H1 (cell line): ENCODE measurements around the gene CNIH1.

Experiments used
- CHD1 ChIP-seq: IDR thresholded peaks from 2 replicates; pipeline ENCODE4 v1.6.1; 2012; ENCODE audit warnings: low read depth, low read length, improper control_type of control experiment
- E2F6 ChIP-seq: IDR thresholded peaks from 2 replicates; pipeline ENCODE4 v1.6.1; 2012; ENCODE audit warnings: inconsistent platforms
- EZH2 ChIP-seq: fragments of 200-600 bp; sonication (generic); IDR thresholded peaks from 2 replicates; pipeline ENCODE4 v1.7.1; 2012; ENCODE audit warnings: low read depth, mild to moderate bottlenecking, moderate library complexity, low read length, inconsistent platforms; ENCODE audit not compliant: severe bottlenecking
- KDM1A ChIP-seq: fragments of 200-600, 300-600 bp; sonication (generic); IDR thresholded peaks from 2 replicates; pipeline ENCODE4 v1.7.1; 2016; ENCODE audit warnings: mild to moderate bottlenecking, low read length, borderline replicate concordance
- POLR2A ChIP-seq, 2 experiments: IDR thresholded peaks; 1 replicate in 1 of 2; 2 replicates in 1 of 2; pipeline ENCODE4 v1.6.1; 2011; ENCODE audit warnings: low read depth in 2 of 2, low read length in 2 of 2, mild to moderate bottlenecking in 2 of 2; ENCODE audit errors: control extremely low read depth in 1 of 2
- POLR2AphosphoS5 ChIP-seq: IDR thresholded peaks from 2 replicates; pipeline ENCODE4 v1.6.1; 2011; ENCODE audit warnings: low read depth, low read length
- SIRT6 ChIP-seq: IDR thresholded peaks from one replicate; pipeline ENCODE4 v1.7.1; 2012; ENCODE audit warnings: low read length, inconsistent platforms
- YY1 ChIP-seq: IDR thresholded peaks from 2 replicates; pipeline ENCODE4 v1.6.1; 2011; ENCODE audit warnings: low read depth, mild to moderate bottlenecking, low read length
- TF ChIP-seq, protein P1 (sequence below), 3 experiments: IDR thresholded peaks; 1 replicate in 2 of 3; 2 replicates in 1 of 3; pipeline versions ENCODE4 v1.5.1 to v1.6.1; 2011; ENCODE audit warnings: low read length in 3 of 3, mild to moderate bottlenecking in 3 of 3, inconsistent platforms in 2 of 3, low read depth in 1 of 3, moderate library complexity in 1 of 3; ENCODE audit not compliant: insufficient read depth in 1 of 3; ENCODE audit errors: control extremely low read depth in 1 of 3
- TF ChIP-seq, protein P2 (sequence below): IDR thresholded peaks from 2 replicates; pipeline ENCODE4 v1.6.1; 2012; ENCODE audit warnings: inconsistent platforms

DNA sequence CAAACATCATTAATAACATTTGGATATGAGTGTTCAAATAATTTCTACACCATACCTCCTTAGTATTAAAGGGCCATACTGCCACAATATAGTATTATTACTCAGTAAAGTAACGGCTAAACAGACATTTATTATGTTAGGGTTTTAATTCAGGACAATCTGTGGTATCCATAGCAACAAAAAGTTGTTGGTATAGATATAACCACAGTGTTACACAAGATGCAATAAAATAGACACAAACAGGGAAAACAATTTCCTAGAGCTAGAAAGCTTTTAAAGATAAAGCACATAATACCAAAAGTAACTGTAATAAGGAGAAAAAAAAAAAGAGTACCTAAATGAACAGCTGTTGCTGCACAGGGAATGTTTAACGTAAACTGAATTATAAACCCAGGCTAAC lies 16.1 kb downstream of the CNIH1 start:
- TF ChIP-seq SIRT6 (no peak), E2F6 (no peak), POLR2A (IDR thresholded peaks at IDR 0.05; ENCODE audit: control extremely low read depth in 1 of 2, low read depth in 2 of 2, low read length in 2 of 2) (no peak), POLR2AphosphoS5 (no peak), CHD1 (no peak), EZH2 (no peak), KDM1A (no peak), YY1 (no peak)
- TF ChIP-seq, protein P1, sequence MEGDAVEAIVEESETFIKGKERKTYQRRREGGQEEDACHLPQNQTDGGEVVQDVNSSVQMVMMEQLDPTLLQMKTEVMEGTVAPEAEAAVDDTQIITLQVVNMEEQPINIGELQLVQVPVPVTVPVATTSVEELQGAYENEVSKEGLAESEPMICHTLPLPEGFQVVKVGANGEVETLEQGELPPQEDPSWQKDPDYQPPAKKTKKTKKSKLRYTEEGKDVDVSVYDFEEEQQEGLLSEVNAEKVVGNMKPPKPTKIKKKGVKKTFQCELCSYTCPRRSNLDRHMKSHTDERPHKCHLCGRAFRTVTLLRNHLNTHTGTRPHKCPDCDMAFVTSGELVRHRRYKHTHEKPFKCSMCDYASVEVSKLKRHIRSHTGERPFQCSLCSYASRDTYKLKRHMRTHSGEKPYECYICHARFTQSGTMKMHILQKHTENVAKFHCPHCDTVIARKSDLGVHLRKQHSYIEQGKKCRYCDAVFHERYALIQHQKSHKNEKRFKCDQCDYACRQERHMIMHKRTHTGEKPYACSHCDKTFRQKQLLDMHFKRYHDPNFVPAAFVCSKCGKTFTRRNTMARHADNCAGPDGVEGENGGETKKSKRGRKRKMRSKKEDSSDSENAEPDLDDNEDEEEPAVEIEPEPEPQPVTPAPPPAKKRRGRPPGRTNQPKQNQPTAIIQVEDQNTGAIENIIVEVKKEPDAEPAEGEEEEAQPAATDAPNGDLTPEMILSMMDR (IDR thresholded peaks at IDR 0.05; ENCODE audit: control extremely low read depth in 1 of 3, insufficient read depth in 1 of 3, low read depth in 1 of 3, low read length in 3 of 3) = no peak
- TF ChIP-seq, protein P2, sequence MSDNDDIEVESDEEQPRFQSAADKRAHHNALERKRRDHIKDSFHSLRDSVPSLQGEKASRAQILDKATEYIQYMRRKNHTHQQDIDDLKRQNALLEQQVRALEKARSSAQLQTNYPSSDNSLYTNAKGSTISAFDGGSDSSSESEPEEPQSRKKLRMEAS = no peak
